ENCODE measurements around the gene TMEM200A. TPM values are rescaled to one million over a fixed set of nuclear protein-coding genes. Genes with fewer than 3 reads are reported as not detected.

Gene TMEM200A
- total RNA-seq, 1 donor from 2014 or later = 7.8 TPM

DNA sequence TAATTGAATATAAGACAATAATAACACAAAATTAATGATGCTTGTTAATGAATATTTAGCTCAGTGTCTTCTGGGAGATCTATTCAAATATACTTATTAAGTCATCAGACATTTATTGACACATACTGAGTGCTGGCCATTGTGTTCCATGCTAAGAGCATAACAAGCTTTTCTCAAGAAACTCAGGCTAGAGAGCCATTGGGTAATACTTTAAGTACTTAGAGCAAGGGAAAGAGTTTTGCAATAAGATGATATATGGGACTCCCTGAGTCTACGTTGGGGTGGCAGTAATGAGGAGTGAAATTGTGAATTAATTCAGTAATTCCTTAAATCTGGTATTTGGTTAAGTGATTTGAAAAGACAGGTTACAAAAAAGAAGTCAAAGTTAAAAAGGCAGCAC lies 11.1 kb downstream of the TMEM200A start:
- intact Hi-C loops (cut with micrococcal nuclease) = loop anchor here (5.0 kb wide), 1 partner anchor 1065 kb away; no protein-coding TSS in a partner anchor

DNA sequence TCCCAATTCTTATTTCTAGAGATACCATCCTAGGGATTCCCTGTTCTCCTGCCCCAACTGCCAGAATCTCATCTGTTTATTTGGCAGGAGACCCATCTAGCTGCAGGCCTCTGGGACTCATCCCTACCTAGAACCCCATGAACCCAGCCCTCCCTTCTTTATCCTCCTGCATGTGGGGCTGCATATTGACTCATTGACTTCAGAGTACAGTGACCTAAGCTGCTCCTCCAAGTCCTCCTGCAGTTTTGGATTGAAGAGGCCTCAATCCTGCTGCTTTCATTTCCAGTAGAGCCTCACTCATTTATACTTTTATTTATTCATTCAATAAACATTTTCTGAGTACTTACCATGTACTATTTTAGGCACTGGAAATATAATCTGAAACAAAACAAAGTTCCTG lies 11.6 kb downstream of the TMEM200A start:
- intact Hi-C loops (cut with micrococcal nuclease) = loop anchor here (5.0 kb wide), 1 partner anchor 1065 kb away; no protein-coding TSS in a partner anchor

DNA sequence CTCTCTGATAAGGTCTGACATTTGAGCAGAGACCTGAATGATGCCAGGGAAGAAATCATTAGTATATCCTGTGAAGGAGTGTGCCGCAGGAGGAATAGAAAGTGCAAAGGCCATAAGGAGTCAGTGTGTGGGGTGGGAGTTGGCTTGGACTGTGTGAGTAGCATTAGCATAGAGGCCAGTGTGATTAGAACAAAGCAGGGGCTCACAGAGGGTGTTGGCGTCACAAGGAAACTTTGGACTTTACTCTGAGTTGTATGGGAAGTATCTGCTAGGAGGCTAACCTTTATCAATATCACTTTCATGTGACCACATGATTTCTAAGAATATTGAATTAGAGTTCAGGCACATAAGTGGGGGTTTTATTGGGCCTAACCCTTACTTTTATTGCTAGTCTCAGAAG lies 12.1 kb downstream of the TMEM200A start:
- intact Hi-C loops (cut with micrococcal nuclease) = loop anchor here (5.0 kb wide), 1 partner anchor 1064 kb away; no protein-coding TSS in a partner anchor

DNA sequence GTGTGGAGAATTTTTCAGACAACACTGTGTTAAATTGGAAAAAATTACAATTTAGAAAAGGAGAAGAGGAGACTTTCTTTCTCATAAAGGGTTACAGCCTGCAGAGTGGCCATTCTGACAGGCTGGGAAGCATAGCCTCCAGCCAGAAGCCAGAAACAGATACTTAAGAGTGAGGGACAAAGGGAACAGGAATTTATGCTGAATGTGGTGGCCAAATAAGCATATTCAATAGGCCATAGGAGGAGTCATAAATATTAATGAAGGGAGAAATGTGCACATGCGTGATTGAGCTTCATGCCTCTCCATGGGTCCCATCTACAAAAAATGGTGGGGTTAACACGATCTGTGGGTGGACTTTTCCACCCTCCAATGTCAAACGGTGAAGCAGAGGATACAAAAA lies 13.4 kb downstream of the TMEM200A start:
- intact Hi-C loops (cut with micrococcal nuclease) = loop anchor here (5.0 kb wide), 1 partner anchor 1063 kb away; no protein-coding TSS in a partner anchor

DNA sequence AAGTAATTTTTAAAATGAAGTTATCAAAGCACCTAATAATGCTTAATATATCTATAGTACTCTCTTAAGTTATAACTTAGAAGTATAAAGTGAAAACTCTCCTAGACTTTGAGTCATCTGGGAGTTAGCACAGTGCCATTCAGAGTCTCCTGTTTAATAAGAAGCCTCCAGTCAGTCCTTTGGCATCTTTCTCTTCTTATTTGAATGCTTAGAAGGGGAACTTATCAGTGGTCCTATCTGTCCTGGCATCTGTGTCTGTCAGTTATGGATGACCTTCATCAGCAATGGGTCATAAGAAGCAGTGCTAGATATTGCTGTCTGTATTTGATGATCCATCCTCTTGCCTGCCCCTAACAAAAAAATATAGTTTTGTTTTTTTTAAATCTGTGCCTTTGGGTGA lies 15.2 kb downstream of the TMEM200A start:
- intact Hi-C loops (cut with micrococcal nuclease) = loop anchor here (1.0 to 5.0 kb wide), 6 partner anchors 14 to 317 kb away; no protein-coding TSS in a partner anchor

DNA sequence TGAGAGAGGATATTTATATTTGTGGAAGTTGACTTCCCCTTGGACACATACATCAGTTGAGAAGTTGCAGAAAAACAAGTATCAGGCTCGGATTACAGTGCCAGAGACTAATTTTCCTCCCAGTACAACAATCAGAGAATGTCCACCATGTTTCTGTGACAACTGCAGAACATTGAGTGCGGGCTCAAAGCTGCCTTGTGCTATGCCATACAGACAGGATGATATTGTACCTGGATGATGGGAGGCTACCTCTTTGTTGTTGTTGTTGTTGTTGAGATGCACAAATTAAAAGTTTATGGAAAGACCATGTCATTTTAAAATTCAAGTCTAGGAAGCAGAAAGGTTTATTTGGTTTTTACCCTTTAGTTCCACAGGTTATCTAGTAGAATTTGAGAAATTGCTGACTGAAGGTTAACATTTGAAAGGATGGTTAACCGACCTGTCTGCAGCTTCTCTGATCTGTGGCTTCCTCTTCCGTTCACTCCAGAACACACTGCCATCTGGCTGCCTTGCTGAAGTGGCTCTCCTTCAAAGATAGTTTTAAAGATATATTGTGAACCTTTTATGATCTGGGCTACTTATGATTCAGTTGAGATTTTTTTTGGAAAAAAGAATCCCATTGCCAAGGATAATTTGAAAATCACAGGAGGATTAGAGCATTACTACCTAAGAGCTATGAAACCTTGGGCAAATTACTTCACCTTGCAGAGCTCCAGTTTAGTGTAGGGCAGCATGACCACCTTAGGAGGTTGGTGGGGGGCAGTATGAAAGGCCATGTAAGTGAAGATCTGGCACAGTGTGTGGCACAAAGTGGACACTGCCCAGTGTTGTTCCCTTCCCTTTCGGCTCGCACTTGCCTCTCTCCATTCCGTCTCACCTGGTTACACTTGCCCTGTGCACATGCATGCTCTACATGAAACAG lies 15.9 kb downstream of the TMEM200A start:
- intact Hi-C loops (cut with micrococcal nuclease) = loop anchor here (1.0 to 5.0 kb wide), 6 partner anchors 14 to 317 kb away; no protein-coding TSS in a partner anchor

DNA sequence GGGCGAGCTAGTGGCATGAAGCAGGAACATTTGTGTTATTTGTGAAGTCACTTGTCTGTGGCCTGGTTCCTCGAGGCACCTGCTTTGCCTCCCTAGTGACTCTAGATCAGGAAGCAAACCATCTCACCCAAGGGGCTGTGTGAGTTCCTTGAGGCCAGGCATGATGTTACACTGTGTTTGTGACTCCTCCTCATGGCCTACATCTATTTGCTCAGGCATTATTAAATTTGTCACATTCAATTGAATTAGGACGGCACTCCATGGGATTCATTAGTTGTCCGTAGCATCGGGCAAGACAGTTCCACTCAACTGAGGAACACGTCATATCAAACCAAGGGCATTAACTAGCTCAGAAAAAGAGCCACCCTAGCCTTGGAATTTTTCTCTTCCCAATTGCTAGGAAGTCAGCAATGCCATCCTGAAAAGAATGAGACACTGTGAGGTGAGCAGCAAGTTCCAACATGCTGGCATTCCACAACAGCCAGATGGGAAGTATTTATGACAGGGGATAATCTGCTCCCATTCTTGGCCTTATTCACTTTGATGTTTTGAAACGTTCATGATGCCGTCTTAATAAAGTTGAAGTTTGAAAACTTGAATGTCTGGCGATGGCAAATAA lies 17.2 kb downstream of the TMEM200A start:
- intact Hi-C loops (cut with micrococcal nuclease) = loop anchor here (5.0 kb wide), 3 partner anchors 129 to 251 kb away; no protein-coding TSS in a partner anchor

DNA sequence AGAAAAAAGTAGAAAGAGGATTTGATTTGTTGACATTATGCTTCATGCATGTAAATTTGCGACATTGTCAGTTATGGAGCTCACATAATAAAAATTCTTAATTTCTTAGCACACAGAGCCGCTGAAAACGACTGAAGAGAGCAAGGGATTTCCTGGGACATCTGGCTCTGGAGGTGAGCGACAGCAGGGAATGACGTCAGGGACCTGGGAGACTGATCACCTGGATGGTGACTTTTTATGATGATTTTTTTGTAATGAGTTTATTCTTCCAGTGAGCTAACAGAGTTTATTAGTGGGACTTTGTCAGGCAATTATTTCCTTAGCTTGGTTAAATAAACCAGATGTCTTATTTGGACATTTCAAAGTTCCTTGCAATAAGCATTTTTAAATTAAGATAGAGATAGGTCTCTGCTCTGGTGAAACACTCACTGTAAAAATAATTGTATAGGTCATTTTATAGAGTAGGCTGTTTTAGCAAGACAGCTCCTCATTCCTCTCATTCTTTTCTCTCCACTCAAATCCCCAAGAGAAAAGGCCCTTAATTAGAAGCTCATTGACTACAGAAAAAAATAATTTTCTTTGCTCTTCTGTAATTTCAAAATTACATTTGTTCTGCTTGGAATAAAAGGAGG lies 19.4 kb downstream of the TMEM200A start:
- intact Hi-C loops (cut with micrococcal nuclease) = no loop called here

DNA sequence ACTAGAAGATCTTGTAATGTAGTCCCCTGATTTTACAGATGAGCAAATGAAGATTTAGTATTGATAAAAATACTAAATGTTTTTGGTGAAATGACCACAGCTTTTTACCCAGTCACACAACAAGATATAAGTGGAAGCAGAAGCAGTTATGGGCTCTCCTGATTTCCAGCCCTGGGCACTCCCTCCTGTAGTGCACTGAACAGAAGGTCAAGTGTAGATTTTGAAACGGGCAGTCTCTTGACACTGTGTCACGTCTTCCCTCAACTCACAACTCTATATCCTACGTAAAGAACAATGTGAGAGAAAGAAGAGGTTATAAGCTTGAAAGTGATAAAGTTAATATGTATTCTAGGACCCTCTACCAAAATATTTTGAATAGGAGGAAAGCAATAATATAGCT lies 23.3 kb downstream of the TMEM200A start:
- intact Hi-C loops (cut with micrococcal nuclease) = no loop called here

DNA sequence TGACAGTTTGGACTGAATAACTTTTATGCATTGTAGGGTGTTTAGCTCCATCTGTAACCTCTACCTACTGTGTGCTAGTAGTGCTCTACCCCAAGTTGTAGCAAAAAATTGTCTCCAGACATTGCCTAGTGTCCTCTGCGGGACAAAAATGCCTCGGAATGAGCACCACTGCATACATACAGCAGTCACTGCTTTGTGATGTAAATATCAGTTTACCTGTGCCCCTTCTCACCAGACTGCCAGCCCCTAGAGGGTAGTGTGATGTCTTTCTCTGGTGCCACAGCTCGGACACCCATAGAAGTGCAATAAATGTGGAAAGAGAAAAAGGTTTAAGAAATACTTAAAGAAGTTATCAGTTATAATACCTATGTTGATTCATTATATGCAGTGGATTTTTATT lies 25.1 kb downstream of the TMEM200A start:
- intact Hi-C loops (cut with micrococcal nuclease) = no loop called here

DNA sequence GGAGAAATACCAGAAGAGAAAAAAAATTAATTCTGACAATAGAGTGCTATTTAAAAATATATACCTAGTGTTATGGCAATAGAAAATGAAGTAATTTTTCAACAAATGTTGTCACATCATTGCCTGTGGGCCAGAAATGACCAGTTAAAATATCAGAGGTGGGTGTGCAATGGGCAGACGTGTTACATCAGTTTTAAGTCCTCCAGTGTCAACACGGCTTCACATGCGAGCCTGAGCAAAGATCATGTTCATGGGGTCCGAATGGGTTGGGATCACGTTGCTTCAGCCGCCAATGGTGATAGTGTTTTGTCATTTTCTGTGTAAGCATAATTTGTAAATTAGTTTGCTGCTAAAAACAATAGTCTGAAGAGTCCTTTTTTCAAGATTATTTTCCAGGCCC lies 27.5 kb downstream of the TMEM200A start:
- intact Hi-C loops (cut with micrococcal nuclease) = no loop called here

DNA sequence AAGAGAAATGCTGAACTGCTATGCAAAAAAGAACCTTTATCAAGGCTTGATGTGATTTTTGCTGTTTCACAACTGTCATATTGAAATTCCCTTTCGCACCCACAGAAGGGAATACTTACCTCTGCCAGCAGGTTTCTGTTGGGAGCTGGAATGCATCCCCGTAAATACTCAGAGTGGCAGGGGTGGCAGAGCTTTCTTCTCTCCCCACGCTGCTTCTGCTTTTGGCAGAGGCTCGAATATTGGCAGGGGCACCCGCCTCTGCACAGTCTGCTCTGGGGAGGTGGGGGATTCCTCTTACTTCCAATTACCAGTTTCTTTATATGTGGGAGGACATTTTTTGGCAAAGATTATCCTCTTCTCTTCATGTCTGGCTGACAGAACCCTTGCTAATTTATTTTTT lies 28.4 kb downstream of the TMEM200A start:
- intact Hi-C loops (cut with micrococcal nuclease) = no loop called here

DNA sequence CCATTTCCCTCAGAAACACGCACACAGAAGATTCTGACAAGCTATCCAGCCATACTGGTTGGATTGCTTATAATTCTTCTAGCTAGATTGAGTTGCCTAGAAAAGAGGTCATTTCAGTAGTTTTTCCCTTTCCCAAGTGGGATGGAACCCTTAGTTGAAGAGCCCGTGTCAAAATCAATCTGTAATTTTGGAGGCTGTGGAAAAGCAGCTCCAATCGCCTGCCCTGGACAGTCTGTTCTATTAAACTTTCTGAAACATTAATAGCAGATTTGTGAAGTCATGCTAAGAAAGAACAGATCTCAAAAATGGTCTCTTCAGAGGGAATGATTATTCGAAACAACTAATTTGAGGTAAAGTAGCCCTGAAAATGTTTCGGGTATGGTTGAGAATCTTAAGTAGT lies 29.3 kb downstream of the TMEM200A start:
- intact Hi-C loops (cut with micrococcal nuclease) = no loop called here

DNA sequence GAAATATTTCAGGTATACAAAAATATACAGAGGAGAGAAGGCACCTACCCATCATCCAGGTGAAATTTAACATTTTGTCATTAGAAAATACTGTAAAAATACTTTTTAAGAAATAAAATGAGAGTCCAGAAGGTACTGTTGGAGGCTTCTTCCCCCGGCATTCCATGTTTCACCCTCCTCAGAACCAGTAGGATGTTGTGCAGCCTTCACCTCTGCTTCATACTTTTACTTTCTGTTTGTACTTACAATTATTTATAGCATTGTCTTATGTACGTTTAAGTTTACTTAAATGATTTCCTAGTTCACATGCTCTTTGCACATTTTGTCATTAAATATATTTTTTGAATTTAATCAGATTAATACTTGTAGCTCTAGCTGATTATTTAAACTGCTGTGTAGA lies 30.9 kb downstream of the TMEM200A start:
- intact Hi-C loops (cut with micrococcal nuclease) = no loop called here

DNA sequence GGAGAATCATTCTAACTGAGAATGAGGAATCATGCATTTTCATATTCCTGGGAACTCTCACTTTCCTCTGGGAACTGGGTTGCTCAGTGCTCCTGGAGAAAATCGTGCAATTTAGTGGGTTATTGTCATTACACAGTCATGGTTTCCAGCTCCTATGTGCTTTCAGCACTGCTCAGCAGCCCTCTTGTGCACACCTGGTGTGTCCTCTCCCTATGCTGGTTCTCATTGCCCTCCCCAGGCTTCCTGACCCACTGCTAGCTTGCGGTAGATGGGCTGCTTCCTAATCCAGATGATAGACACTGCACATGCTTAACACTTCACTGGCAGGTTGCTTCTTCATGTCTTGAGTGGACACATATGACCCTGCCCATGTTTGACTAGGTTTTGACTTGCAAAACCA lies 39.7 kb downstream of the TMEM200A start:
- intact Hi-C loops (cut with micrococcal nuclease) = no loop called here

DNA sequence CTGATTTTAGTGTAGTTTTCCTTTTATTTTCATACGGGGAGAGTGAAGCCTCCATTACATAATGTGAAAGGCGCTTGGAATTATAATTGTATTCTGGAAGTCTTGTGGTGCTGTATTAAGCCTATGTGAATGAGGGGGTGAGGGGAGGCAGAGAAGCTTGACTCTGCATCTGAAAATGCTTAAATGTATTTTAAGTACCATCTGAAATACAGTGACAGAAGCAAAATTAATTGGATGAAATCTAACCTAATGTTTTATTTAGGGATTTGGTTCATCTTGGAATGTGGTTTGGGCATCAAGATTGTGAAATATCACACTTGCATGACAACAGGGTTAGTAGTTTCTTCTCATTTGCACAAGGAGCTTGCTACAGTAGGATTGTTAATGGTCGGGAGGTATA lies 41.2 kb downstream of the TMEM200A start:
- intact Hi-C loops (cut with micrococcal nuclease) = no loop called here

DNA sequence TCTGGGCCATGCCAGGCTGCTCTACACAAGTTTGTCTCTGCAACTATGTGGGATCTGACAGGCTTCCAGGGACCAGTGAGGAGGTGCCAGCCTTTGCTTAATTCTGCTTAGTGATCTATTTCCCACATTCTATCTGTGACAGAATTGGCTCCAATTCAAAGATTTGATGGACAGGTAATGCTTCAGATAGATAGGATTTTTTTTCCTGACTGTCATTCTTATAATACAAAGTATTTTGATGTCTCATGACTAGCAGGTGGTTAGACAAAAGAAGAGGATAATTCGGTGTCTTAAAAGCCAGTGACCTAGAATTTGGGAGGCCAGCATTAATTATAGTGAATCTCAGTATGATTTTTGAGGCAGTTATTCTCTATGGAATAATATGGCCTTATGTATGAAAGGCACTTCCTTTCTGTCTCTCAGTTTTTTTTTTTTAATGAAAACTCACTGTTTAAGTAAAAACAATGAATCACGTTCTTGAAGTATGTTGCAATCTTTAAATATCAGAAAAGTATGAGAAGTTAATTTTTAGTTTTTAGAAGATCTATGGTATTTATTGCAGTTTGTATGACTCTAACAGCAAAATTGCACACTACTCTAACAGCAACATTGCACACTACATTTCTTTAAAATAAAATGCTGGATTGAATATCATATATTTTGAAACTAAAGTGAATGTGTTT lies 43.7 kb downstream of the TMEM200A start:
- intact Hi-C loops (cut with micrococcal nuclease) = no loop called here

DNA sequence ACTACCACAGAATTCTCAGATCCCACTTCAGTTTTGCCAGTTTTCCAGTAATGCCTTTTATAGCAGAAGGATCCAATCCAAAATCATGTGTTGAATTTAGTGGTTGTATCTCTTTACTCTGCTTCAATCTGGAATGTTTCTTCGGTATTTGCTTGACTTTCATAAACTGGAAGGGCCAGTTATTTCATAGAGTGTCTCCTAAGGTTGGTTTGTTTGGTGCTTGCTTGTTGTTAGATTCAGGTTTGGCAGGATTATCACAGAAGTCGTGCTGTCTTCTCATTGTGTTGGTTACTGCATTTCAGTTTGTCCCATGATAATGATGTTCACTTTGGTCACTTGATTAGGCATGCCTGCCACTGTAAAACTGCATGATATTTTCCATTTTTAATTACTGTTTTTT lies 45.7 kb downstream of the TMEM200A start:
- intact Hi-C loops (cut with micrococcal nuclease) = no loop called here

DNA sequence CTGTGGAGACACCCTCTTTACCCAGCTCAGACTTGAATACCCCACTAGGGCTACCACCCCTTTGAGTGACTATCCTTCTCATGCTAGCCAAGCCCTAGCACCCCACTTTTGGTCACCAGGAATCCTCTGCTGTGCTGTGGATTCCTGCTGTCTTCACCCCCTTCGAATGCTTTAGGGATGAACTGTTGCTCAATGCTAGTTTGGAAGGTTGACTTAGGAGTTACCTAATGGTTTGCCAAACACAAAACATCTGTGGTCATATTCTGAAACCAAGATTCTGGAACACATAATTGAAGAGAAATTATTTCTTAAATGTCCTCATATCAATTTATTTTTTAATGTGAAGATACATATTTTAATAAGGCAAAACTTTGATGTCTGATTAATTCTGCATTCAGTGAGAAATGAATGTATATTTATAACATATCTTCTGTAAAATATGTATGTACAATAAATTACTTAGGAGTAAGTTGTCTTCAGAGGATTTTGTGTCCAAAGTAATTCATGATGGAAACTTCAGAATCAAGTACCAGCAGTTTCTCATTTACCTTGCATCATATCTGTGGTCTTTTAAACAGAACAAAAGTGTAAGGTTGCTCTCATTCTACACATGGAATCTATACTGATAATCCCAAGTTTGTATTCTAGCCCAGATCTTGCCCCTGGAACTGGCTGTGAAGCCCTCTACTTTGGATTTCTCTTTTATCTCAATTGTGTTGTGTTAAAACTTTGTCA lies 46.9 kb downstream of the TMEM200A start:
- intact Hi-C loops (cut with micrococcal nuclease) = no loop called here

DNA sequence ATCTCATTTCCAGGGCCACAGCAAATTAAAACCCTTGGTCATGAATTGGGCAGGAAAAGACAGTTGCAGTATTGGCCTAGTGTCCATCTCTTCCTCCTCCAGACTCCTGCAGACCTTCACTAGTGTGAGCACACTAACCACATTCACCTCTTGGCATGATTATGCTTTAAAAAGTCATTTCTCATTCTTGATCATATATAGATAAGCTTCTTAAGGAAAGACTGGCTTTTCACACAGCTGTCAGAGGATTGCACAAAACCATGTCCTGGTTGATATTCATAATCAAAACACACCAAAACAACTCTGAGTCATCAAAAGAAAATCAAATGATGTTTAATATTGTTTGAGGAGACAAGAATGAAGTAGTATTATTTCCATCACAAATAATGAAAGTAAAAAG lies 52.1 kb downstream of the TMEM200A start:
- intact Hi-C loops (cut with micrococcal nuclease) = no loop called here

DNA sequence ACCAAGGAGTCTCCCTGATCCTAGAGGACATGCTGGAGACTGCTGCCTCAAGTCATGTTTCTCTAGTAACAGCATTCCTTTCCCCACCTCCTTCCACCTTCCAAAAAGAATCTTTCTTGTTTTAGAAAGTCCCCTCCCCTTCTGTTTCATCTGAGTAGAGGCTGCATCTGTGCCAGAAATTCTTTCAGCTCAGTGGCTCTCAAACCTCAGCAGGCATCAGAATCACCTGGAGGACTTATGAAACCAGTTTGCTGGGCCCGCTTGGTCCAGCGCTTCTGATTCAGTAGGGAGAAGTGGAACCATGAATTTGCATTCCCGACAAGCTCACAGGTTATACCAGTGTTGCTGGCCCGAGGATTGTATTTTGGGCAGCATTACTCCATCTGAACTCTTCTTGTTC lies 55.1 kb downstream of the TMEM200A start:
- intact Hi-C loops (cut with micrococcal nuclease) = no loop called here
